GM12878 (cell line): Measurements from ENCODE around the gene HTR3E. TPM values are rescaled to one million over a fixed set of nuclear protein-coding genes. Genes with fewer than 3 reads are reported as not detected.

ENCODE experiments used
- EED ChIP-seq: sonication (generic); IDR thresholded peaks from 2 replicates; pipeline ENCODE4 v1.6.1; 2016; ENCODE audit warnings: antibody characterized with exemption, low read depth
- EP300 ChIP-seq, 2 experiments: fragments of 150-350 bp in 1 of 2; IDR thresholded peaks; 2 replicates each; pipeline ENCODE4 v1.6.1; 2011 to 2012; ENCODE audit warnings: low read depth in 2 of 2, low read length in 2 of 2, borderline replicate concordance in 1 of 2, improper control_type of control experiment in 1 of 2, inconsistent platforms in 1 of 2; ENCODE audit not compliant: control insufficient read depth in 1 of 2
- EZH2 ChIP-seq: IDR thresholded peaks from 2 replicates; pipeline ENCODE4 v1.6.1; 2012; ENCODE audit warnings: low read depth, mild to moderate bottlenecking, control low read depth, inconsistent platforms, low read length, borderline replicate concordance; ENCODE audit not compliant: control insufficient read depth
- FOS ChIP-seq: IDR thresholded peaks from 3 replicates; pipeline ENCODE4 v1.6.1; 2011; ENCODE audit warnings: borderline replicate concordance; ENCODE audit not compliant: insufficient read length; ENCODE audit errors: extremely low read depth
- MYC ChIP-seq: IDR thresholded peaks from 2 replicates; pipeline ENCODE4 v1.6.1; 2011; ENCODE audit warnings: mild to moderate bottlenecking, low read length, moderate library complexity, inconsistent platforms; ENCODE audit not compliant: insufficient read depth, insufficient replicate concordance, insufficient read length, severe bottlenecking
- NR2C2 ChIP-seq: IDR thresholded peaks from 2 replicates; pipeline ENCODE4 v1.6.1; 2011; ENCODE audit warnings: borderline replicate concordance, low read depth; ENCODE audit not compliant: control insufficient read depth, insufficient read length
- NR2F1 ChIP-seq: fragments of 450-650 bp; conservative IDR thresholded peaks from 2 replicates; pipeline ENCODE4 v1.6.1; 2017; ENCODE audit warnings: mild to moderate bottlenecking
- PRDM15 ChIP-seq: fragments of 450-650 bp; formaldehyde crosslinking; IDR thresholded peaks from 2 replicates; pipeline ENCODE4 v1.4.0; 2020; ENCODE audit warnings: mild to moderate bottlenecking, moderate library complexity
- RCOR1 ChIP-seq: conservative IDR thresholded peaks from 2 replicates; pipeline ENCODE4 v1.6.1; 2012; ENCODE audit warnings: low read depth, low read length, improper control_type of control experiment
- RELA ChIP-seq: fragments of 450-650 bp; IDR thresholded peaks from 2 replicates; pipeline ENCODE4 v1.8.0; 2014; ENCODE audit warnings: borderline replicate concordance; ENCODE audit not compliant: partially characterized antibody
- SMARCA5 ChIP-seq: fragments of 450-650 bp; IDR thresholded peaks from 2 replicates; pipeline ENCODE4 v1.6.1; 2017; ENCODE audit warnings: mild to moderate bottlenecking
- SMC3 ChIP-seq: IDR thresholded peaks from 2 replicates; pipeline ENCODE4 v1.6.1; 2011; ENCODE audit warnings: low read length, improper control_type of control experiment, borderline replicate concordance
- SREBF2 ChIP-seq: IDR thresholded peaks from 2 replicates; pipeline ENCODE4 v1.6.1; 2012; ENCODE audit warnings: mild to moderate bottlenecking, low read length
- STAT1 ChIP-seq: fragments of 450-650 bp; conservative IDR thresholded peaks from 2 replicates; pipeline ENCODE4 v1.6.1; 2014; ENCODE audit warnings: antibody characterized with exemption, mild to moderate bottlenecking
- SUZ12 ChIP-seq: fragments of 200-600 bp; sonication (generic); IDR thresholded peaks from one replicate; pipeline ENCODE4 v1.6.1; 2018; ENCODE audit warnings: antibody characterized with exemption, mild to moderate bottlenecking; ENCODE audit not compliant: unreplicated experiment
- TARDBP ChIP-seq: IDR thresholded peaks from 2 replicates; pipeline ENCODE4 v1.6.1; 2016; ENCODE audit warnings: borderline replicate concordance
- TCF12 ChIP-seq: IDR thresholded peaks from 2 replicates; pipeline ENCODE4 v1.6.1; 2011; ENCODE audit warnings: low read depth, mild to moderate bottlenecking, low read length
- WRNIP1 ChIP-seq: IDR thresholded peaks from 2 replicates; pipeline ENCODE4 v1.6.1; 2011; ENCODE audit warnings: low read depth, low read length, improper control_type of control experiment, borderline replicate concordance
- ZNF24 ChIP-seq: fragments of 450-650 bp; IDR thresholded peaks from 2 replicates; pipeline ENCODE4 v1.6.1; 2017; ENCODE audit warnings: antibody characterized with exemption, mild to moderate bottlenecking
- polyA plus RNA-seq, 11 experiments: library from polyadenylated mRNA; depleted of rRNA in 4 of 11; unstranded in 6 of 11; stranded (reverse) in 5 of 11; fragments of >200 nt; fragmentation: Nextera tagmentation in 4 of 11; fragmentation: Illumina TruSeq in 1 of 11; extraction: Ambion mirVana in 4 of 11; extraction: Trizol in 1 of 11; gene quantifications; 1 replicate in 1 of 11; 2 replicates in 10 of 11; pipeline versions ENCODE4 v1.2.1 to v1.2.3, GENCODE V29; 2011 to 2016; ENCODE audit warnings: inconsistent platforms in 2 of 11, missing spikeins in 2 of 11, low read depth in 1 of 11
- total RNA-seq, 4 experiments: library from RNA; depleted of rRNA in 3 of 4; stranded (reverse); fragments of >200 nt in 3 of 4; fragmentation: Illumina TruSeq in 1 of 4; extraction: Trizol in 1 of 4; gene quantifications; 2 replicates each; pipeline versions ENCODE4 v1.2.1 to v1.2.3, GENCODE V29; 2013 to 2021
- TF ChIP-seq, protein P1 (sequence below): IDR thresholded peaks from 2 replicates; pipeline ENCODE4 v1.6.1; 2012; ENCODE audit warnings: low read depth, low read length, improper control_type of control experiment
- TF ChIP-seq, protein P2 (sequence below): fragments of 450-650 bp; IDR thresholded peaks from 2 replicates; pipeline ENCODE4 v1.6.1; 2017; ENCODE audit warnings: borderline replicate concordance
- TF ChIP-seq, protein P3 (sequence below): fragments of 450-650 bp; IDR thresholded peaks from 2 replicates; pipeline ENCODE4 v1.6.1; 2017; ENCODE audit warnings: low read depth, mild to moderate bottlenecking, moderate library complexity

Gene HTR3E
- total and polyA plus RNA-seq, 10 of the 15 experiments (the other 5 are each of a cell fraction or from before 2014, with no cell fraction given): not detected

DNA sequence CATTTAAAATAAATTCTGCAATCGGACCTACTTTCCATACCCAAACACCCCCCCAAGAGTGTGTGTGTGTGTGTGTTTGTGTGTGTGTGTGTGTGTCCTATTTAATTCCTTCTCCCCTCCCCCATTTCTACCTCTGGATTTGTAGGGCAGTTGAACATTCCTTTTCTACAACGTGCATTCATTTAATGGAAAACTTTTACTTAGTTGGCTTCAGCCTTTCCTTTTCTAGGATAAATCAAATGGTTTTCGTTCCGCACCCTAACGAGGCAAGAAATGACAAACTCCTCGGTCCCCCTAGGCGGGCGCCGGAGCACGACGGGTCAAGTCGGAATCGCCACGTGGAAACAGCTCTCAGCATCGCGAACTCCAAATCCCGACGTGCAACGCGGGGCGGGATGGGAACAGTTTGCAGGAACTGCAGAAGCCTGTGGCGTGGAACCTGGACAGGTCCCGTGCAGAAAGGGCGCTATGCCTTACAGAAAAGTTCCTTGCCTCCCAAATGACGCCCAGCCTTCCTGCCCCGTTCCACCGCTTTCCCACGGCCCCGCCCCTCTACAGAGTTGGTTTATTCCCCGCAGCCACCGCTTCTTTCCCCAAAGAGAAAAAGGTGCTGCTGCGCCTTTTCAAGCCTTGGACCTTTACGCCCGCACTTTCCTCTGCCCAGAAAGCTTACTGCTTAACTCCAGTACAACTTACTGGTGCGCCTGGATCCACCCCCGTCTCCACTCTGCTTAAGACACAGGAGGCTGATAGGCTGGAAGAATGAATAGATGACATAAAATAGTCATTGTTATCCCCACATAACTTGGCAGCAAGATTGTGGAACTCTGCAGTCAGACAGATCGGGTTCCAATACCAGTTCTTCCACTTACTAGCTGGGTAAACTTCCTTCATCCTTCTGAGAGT lies 37.2 kb downstream of the HTR3E start (continued):
- TF ChIP-seq, protein P1, sequence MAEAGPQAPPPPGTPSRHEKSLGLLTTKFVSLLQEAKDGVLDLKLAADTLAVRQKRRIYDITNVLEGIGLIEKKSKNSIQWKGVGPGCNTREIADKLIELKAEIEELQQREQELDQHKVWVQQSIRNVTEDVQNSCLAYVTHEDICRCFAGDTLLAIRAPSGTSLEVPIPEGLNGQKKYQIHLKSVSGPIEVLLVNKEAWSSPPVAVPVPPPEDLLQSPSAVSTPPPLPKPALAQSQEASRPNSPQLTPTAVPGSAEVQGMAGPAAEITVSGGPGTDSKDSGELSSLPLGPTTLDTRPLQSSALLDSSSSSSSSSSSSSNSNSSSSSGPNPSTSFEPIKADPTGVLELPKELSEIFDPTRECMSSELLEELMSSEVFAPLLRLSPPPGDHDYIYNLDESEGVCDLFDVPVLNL: no peak
- TF ChIP-seq WRNIP1: no peak
- no peak for TF ChIP-seq PRDM15 (CRISPR knock-in tag)
- no peak for TF ChIP-seq SREBF2
- no peak for TF ChIP-seq STAT1
- no peak for TF ChIP-seq NR2C2
- no peak for TF ChIP-seq ZNF24
- TF ChIP-seq, protein P2, sequence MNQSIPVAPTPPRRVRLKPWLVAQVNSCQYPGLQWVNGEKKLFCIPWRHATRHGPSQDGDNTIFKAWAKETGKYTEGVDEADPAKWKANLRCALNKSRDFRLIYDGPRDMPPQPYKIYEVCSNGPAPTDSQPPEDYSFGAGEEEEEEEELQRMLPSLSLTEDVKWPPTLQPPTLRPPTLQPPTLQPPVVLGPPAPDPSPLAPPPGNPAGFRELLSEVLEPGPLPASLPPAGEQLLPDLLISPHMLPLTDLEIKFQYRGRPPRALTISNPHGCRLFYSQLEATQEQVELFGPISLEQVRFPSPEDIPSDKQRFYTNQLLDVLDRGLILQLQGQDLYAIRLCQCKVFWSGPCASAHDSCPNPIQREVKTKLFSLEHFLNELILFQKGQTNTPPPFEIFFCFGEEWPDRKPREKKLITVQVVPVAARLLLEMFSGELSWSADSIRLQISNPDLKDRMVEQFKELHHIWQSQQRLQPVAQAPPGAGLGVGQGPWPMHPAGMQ: no peak
- no peak for TF ChIP-seq SMARCA5
- TF ChIP-seq EP300 (IDR thresholded peaks at IDR 0.05; ENCODE audit: borderline replicate concordance in 1 of 2, control insufficient read depth in 1 of 2, low read depth in 2 of 2, low read length in 2 of 2): no peak
- TF ChIP-seq SMC3: no peak
- no peak for TF ChIP-seq NR2F1
- TF ChIP-seq TARDBP: no peak
- TF ChIP-seq TCF12: no peak
- no peak for TF ChIP-seq SUZ12
- no peak for TF ChIP-seq EZH2
- TF ChIP-seq, protein P3, sequence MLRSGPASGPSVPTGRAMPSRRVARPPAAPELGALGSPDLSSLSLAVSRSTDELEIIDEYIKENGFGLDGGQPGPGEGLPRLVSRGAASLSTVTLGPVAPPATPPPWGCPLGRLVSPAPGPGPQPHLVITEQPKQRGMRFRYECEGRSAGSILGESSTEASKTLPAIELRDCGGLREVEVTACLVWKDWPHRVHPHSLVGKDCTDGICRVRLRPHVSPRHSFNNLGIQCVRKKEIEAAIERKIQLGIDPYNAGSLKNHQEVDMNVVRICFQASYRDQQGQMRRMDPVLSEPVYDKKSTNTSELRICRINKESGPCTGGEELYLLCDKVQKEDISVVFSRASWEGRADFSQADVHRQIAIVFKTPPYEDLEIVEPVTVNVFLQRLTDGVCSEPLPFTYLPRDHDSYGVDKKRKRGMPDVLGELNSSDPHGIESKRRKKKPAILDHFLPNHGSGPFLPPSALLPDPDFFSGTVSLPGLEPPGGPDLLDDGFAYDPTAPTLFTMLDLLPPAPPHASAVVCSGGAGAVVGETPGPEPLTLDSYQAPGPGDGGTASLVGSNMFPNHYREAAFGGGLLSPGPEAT: peak; percentile 27; the same call in 1 of the 2 replicates
- TF ChIP-seq FOS: no peak
- peak; percentile 66 for TF ChIP-seq MYC
- peak; percentile 26; the same call in 1 of the 2 replicates for TF ChIP-seq EED
- no peak for TF ChIP-seq RCOR1
- no peak for TF ChIP-seq RELA
